DMS53 (cell line): Measurements from ENCODE around the gene SNAPC4.

Source experiments
- DNase-seq: peaks from one replicate; lab custom pipeline; 2025; lab: John Stamatoyannopoulos, UW

Gene SNAPC4

GRCh38 chr9:136370687-136371532 lies 29.1 kb downstream of the SNAPC4 start:
- DNase-seq, result peak; percentile 65

DNA sequence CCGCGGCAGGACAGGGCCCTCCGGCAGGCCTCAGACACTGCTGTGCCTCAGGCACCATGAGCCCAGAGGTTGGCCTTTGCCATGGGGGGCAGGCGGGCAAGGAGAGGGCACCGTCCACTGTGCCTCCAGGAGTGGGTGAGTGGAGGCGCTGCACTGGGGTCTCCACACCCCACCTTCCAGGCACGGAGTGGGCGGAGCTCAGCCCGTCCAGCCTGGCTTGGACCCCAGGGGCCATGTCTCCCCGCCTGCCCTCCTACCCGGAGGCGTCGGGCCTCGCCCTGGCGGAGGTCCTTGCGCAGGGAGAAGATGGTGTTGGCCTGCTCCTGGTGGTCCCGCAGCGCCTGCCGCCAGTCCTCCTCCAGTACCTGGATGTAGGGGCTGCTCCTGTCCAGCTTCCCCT lies 29.9 kb downstream of the SNAPC4 start:
- no peak for DNase-seq

DNA sequence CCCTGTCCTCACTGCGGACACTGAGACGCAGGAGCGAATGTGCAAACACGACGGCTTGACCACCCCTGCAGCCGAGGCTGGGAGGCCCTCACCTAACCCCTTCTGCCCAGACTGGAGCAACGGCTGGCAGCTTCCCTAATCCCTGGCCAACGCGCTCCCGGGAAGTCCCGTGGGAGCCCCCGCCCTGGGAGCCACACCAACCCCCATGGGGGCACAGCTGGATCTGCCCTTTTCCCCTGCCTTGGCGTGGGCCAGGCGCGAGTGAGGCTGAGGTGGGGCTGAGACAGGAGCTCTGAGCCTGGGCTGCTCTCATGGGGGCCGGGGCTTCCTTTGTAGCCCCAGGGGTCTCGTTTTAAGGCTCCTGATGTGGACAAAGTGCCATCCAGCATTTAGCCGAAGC lies 31.8 kb downstream of the SNAPC4 start:
- DNase-seq, result no peak

DNA sequence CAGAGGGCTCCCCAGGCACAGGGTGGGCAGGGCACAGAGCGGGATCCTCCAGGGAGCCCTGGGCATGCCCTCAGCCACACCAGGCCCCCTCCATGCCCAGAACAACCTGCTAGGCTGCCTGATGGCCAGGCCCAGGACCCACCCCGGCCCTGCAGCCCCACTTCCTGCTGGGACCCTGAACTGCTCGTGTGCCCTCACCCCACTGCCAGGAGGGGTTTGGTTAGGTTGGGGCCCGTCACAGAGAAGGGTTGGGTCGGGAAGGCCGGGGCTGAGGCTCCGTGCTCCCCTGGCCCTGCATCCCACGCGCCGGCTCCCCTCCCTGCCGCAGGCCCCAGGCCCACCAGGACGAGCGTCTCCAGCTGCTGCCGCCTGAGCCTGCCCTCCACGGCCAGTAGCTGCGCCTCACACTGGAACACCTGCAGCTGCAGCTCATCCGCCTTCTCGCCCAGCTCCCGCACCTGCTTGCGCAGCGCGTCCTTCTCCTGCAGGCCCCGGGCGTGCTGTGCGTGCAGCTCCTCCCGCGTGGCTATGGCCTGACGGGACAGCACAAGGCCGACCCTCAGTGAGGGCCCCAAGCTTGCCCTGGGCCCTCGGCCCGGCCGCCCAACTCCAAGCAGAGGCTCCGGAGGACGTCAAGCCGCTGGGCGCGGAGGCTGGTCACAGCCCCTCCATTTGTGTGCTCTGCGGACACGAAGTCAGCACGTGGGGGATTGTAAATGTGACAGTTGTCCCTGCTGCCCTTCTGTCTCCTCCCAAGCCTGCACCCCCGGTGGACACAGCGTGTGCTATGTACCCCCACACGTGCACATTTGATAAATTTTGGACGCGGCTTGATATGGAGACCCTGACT lies 32.4 kb downstream of the SNAPC4 start:
- DNase-seq, result no peak

DNA sequence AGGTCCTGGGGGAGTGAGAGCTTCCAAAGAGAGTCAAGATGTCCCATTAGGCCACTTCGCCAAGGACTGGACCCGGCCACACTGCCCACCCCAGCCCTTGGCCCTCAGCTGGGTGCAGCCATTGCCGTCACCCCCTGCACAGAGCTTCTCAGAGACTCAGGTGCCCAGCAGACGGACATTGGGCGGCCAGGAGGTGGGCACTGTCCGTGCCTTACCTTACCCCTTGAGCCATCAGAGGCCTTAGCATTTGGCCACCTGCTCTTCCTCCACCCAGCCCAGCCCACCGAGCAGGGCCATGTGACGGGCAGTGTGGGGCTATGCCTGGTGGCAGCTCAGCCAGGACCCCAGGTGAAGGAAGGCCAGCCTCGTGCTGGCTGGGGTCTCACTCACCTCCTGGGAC lies 33.1 kb downstream of the SNAPC4 start:
- no peak for DNase-seq

- DNase-seq, result no peak
Measured at GRCh38 chr9:136365775-136366222, 34.2 kb downstream of the SNAPC4 start.

DNA sequence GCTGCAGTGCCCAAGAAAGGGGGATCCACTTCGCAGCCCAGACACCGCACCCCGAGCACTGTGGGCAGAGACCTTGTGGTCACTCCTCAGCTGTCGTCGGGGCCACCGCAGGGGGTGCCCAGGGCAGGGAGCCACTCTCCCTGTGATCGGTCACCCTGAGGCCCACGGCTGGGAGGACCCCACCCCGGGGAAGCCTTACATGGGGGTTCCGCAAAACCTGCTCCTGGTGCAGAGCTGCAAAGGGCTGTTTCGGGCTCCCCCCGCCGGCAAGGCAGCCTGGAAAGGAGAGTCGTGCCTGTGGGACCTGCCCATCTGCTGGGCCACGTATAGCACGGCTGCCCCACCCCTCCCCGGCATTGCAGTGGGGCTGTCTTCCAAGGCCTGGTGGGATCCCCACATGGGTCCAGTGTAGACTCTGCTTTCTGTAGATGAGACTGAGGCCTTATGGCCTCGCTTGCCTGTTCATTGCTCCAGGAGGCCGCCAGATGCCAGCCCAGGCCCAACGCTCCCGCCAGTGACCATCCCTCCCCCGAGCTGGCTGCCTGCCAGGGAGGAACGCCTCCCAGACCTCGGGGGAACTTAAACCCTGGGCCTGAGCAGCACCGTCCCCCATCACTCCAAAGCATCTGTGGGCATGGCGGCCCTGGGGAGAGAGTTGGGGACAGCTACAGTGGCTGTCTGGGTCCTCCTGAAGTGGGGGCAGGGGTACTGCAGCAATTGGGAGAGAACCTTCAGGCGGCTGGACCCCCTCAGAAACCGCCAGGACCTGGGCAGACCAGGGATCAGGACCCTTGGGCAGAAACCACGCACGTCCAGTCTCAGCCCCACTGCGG lies 34.8 kb downstream of the SNAPC4 start:
- no peak for DNase-seq

DNA sequence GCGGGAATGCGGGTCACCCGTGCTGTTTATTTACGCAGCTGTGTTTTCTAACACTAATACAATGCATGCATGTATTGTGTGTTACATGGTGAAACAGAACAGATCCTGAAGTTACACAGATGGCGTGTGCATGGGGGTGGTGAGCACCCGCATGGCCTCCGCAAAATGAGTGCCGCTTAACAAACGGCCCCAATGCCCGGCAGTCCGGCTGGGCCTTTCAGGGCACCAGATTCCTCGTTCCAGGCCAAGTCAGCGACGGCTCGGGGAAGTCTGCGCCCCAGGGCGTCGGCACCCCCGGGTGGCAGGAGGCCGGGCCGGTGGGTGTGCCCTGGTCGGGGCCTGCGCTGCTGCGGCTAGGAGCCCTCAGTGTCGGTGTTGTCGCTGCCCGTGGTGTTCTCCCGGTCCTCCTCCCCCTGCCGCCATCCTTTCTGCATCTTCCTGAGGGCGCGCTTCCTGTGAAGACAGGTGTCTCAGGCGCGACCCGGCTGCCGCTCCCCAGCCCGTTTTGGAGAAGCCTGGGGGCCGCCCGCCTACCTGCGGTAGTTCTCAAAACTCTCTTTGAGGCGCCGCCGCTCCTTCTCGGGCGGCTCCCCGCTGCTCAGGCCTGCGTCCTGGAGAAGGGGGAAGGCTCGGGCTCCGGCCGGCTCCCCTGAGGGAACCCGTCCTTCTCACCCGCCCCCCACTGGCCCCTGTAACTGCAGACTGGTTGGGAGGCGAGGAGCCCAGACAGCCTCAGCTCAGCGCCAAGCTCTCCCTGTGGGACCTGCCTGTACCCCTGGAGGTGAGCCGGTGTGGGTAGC lies 35.8 kb downstream of the SNAPC4 start:
- peak; percentile 78 for DNase-seq

GRCh38 chr9:136363106-136363948 lies 36.6 kb downstream of the SNAPC4 start, which contains the start of gene DNLZ:
Gene DNLZ, minus strand, starts transcription at chr9:136363744. Its CDS starts 30 bp downstream, at chr9:136363714.
- peak; percentile 97 for DNase-seq

- DNase-seq, result no peak
Measured at GRCh38 chr9:136362450-136362784, 37.6 kb downstream of the SNAPC4 start.

DNA sequence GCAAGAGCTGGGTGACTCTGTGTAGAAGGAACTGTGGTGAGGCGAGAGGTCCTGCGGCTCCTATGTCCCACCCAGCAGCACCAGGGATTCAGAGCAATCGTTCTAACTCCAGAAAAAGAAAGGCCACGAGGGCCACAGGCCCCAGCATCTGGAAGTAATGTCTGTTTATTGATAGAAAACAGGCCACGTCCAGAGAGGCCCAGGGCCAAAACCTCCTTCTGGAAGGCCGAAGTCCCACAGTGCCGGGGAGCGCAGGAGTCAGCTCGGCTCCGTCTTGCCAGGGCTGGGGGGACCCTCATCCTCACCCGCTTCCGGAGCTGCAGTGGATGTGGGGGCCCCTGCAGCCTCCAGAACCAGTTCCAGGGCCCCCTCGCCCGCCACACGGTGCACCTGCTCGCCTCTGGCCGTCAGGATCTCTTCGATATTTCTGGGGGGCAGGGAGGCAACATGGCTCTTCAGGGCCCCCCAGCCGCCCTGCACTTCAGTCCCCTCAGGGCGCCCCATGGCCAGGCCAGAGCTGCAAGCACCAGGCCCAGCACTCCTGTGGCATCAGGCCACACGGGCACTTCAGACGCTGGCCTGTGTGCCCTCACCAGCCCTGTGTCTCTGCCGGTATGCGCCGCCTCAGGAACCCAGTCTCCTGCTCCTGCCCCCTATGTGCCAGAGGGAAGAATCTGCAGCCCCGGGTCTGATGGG lies 38.1 kb downstream of the SNAPC4 start:
- DNase-seq, result no peak

DNA sequence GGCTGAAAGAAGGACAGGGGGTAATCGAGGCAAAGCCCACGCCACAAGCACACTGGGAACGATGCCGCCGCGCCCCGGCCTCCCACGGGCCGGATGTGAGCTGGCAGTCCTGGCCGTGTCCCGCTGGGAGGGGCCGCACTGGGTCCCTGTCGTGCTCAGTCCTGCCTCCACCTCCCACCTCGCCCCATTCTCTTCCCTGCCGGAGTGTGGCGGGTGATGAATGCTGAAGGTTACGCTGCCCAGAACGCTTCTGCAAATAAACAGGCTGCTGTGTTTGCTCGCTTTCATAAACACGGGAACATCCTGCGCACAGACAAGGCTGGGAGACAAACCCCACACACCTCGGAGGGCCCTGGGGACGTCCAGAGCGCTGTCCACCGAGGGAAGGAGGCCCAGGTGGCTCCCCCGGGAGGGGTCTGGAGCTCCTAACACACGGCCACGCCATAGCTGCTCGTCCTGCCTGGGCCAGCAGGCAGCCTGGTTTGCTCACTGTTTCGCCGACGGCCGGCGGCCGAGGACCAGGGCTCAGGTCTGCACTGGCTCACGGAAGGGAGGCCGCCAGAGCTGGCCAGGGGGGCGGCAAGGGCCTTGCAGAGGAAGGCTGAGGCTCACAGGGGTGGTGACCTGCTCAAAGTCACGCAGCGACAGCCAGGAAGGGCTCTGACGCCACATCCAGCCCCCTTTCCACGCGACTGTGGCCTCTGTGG lies 38.8 kb downstream of the SNAPC4 start:
- no peak for DNase-seq

DNA sequence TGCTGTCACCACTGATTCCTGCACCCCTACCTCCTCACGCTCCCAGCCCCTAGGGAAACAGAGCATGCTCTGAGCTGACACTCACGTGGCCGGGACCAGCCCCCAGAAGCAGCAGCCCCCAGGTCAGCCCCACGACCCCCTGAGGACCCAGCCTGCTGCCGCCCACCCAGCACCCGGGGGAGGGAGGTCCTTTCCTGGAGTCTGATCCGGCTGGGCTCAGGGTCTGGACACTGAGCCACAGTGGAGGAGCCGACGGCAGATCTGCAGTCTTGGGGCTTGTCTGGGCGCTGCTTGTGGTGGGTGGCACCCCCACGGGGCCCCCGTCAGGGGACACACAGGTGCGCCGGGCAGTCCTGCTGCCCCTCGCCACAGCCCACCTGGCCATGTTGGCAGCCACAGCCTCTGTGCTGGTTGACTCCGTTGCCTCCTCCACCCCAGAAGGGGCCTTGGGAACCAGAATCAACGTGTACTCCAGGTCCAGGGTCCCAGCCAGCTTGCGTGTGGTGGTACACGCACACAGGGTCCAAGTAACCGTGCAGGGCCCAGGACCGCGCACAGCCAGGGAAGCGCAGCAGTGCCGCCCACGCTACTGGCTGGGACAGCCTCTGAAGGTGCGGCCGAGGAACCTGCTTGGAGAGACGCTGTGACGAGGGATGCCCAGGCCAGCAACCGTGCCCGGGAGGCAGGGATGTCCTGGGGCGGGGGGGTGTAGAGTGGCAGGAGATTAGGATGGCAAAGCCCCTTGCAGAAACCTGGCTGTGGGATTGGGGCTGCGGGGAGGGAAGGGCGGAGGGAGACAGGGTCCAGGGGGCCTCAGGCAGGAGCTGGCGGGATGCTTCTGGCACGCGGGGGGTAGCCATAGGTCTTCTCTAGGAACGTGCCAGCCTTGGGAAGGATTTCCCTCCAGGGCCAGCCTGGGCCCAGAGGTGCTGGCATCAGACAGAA lies 39.9 kb downstream of the SNAPC4 start:
- no peak for DNase-seq

DNA sequence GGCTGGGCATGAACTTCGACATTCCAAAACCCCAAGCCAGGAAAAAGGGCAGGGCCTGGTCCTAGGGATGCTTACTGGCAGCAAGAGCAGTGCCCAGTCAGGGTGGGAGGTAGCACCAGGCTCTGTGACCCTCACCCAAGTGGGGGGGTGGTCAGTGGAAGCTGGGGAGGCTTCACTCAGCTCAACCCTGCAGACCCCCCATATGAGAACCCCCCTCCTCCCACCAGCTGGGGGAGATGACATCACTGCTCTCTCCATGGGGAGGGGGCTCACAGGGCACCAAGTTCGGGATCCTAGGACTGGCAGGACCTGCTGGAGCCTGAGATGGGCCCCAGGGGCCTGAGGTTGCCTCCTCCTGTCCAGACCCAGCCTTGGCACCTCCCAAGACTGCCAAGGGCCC lies 41.1 kb downstream of the SNAPC4 start:
- no peak for DNase-seq

DNA sequence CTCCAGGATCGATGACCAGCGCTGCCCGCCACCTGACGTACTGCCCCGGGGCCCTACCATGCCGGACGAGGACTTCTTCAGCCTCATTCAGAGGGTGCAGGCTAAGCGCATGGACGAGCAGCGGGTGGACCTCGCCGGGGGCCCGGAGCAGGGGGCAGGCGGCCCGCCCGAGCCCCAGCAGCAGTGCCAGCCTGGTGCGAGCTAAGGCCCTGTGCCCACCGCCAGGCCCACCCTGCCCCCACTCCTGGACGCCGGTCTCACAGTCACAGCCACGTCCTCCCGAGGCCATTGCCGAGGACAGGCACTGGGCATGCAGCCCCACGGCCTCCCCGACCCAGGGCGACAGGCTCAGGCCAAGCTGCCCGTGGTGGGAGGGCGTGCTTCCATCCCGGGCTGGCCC lies 42.0 kb downstream of the SNAPC4 start:
- no peak for DNase-seq

- no peak for DNase-seq
Measured at GRCh38 chr9:136357202-136357725, 42.7 kb downstream of the SNAPC4 start.

DNA sequence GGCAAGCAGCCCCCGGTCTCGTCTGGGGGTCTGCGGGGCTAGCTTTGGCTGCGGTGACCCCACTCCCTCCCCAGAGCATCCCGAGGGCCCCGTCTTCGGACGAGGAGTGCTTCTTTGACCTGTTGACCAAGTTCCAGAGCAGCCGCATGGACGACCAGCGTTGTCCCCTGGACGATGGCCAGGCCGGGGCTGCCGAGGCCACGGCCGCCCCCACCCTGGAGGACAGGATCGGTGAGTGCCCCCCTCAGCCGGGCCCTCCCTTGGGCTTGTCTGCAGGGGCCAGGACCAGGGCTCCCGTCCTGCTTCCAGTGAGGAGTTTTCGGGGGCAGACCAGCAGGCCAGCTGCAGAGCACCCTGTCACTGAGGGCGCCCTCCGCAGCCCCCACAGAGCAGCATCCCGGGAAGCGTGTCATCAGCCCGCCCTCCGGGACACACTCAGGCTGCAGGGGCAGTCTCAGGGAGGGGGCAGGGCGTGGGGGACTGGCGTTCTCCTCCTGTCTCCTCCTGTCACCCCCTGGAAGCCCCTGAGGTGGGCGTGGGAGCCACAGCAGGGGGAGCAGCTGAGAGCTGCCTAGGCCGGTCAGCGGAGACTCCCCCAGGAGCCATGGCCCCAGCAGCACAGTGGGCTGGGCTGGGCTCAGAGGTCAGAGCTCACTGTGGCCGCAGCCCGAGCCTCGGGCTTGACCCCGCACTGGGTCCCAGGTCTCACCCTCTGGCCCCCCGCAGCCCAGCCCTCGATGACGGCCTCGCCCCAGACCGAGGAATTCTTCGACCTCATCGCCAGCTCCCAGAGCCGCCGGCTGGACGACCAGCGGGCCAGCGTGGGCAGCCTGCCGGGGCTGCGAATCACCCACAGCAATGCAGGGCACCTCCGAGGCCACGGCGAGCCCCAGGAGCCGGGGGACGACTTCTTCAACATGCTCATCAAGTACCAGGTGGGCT lies 44.1 kb downstream of the SNAPC4 start:
- no peak for DNase-seq
